ENCODE results near the gene ARSG. TPM values are rescaled to one million over a fixed set of nuclear protein-coding genes. Genes with fewer than 3 reads are reported as not detected.

Gene ARSG
- total and polyA plus RNA-seq, 2 donors (not counting 1 experiment from before 2014, with no cell fraction given), result 5.5 to 18.4 TPM

DNA sequence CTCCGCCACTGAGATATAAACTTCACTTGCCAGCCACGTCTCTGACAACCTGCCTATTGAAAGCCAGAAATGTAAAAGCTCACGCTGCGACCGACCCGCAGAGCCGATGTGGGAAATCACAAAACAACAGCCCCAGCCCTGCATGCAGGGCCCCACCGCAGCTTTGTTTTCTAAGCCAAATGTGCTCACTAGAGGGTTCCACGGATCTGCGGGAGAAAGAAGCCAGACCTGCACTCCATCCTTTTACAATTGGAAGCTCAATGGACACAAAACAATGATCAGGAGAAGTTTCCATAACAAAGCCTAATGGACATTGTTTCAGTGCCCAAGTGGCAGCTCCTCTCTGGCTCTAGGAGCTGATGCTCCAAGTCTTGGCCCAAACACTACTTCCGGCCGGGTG is 132.9 kb downstream of the ARSG start:
- H3K27me3 ChIP-seq (replicated peaks in 1 of 4; ENCODE audit: control extremely low read depth in 1 of 4, control insufficient read depth in 3 of 4, insufficient read depth in 4 of 4, low read length in 3 of 4), result no peaks in the 10 kb centered on the region
- TF ChIP-seq CTCF (IDR thresholded peaks at IDR 0.05), result no peak
- no peak for TF ChIP-seq EZH2 (IDR thresholded peaks at IDR 0.05; ENCODE audit: borderline replicate concordance, insufficient read depth, low read depth, low read length, poor library complexity, severe bottlenecking)
- Mint-ChIP-seq H3K4me3 (no peak overlapping the region), H3K27me3 (no peaks in the 10 kb centered on the region), H3K9me3 (ENCODE audit: insufficient read depth) (no peaks in the 10 kb centered on the region), H3K4me1 (no peaks in the 10 kb centered on the region), H3K27ac (no peak overlapping the region)
- no peak overlapping the region for H3K9ac ChIP-seq (ENCODE audit: low read length)
- intact Hi-C loops (cut with micrococcal nuclease), result no loop called here
- H3K36me3 ChIP-seq (replicated peaks in 1 of 2; ENCODE audit: control extremely low read depth in 1 of 2, control insufficient read depth in 1 of 2, extremely low read depth in 1 of 2, insufficient read depth in 2 of 2, low read length in 1 of 2), result no peaks in the 10 kb centered on the region
- no peaks in the 10 kb centered on the region for H4K20me1 ChIP-seq (ENCODE audit: control insufficient read depth, insufficient read depth, low read length, poor library complexity, severe bottlenecking)
- 100% methylated on average over 6 of the region's 12 CpGs for WGBS (ENCODE audit: insufficient coverage)
- H2AFZ ChIP-seq (ENCODE audit: insufficient read depth, low read depth, low read length, poor library complexity, severe bottlenecking), result no peak overlapping the region
- ChIA-PET POLR2A (no interaction called here), CTCF (interaction anchor here (3.5 kb wide), 1 partner anchor 12 kb away, joined by 9 read pairs; no protein-coding TSS in a partner anchor)
- H3K27ac ChIP-seq (ENCODE audit: low read length in 2 of 2), result no peak overlapping the region
- no peak for ATAC-seq (ENCODE audit: low read depth)
- no peak overlapping the region for H3K4me2 ChIP-seq (replicated peaks; ENCODE audit: low read depth, low read length, poor library complexity, severe bottlenecking)
- H3K4me3 ChIP-seq (ENCODE audit: control extremely low read depth in 1 of 5, extremely low read depth in 1 of 5, insufficient read depth in 1 of 5, low read depth in 2 of 5, low read length in 4 of 5), result no peak overlapping the region
- no peaks in the 10 kb centered on the region for H3K79me2 ChIP-seq (ENCODE audit: control insufficient read depth, insufficient read depth, low read length)
- H3K9me3 ChIP-seq (ENCODE audit: control extremely low read depth in 1 of 3, control insufficient read depth in 2 of 3, insufficient read depth in 1 of 3, low read length in 2 of 3), result no peaks in the 10 kb centered on the region
- DNase-seq, result no peak
- H3K4me1 ChIP-seq (ENCODE audit: control insufficient read depth in 2 of 2, insufficient read depth in 2 of 2, low read length in 2 of 2), result no peaks in the 10 kb centered on the region

GRCh38 chr17:68424861-68425260 is 133.6 kb downstream of the ARSG start:
- no peak overlapping the region for H3K4me3 Mint-ChIP-seq
- DNase-seq (no peak), ATAC-seq (ENCODE audit: low read depth) (no peak)
- intact Hi-C loops (cut with micrococcal nuclease), result no loop called here
- H3K27me3 Mint-ChIP-seq, result no peaks in the 10 kb centered on the region
- Histone ChIP-seq H3K79me2 (ENCODE audit: control insufficient read depth, insufficient read depth, low read length) (no peaks in the 10 kb centered on the region), H3K4me2 (replicated peaks; ENCODE audit: low read depth, low read length, poor library complexity, severe bottlenecking) (no peak overlapping the region), H4K20me1 (ENCODE audit: control insufficient read depth, insufficient read depth, low read length, poor library complexity, severe bottlenecking) (no peaks in the 10 kb centered on the region), H3K27ac (ENCODE audit: low read length in 2 of 2) (no peak overlapping the region), H3K4me1 (ENCODE audit: control insufficient read depth in 2 of 2, insufficient read depth in 2 of 2, low read length in 2 of 2) (no peaks in the 10 kb centered on the region), H2AFZ (ENCODE audit: insufficient read depth, low read depth, low read length, poor library complexity, severe bottlenecking) (no peak overlapping the region), H3K9me3 (ENCODE audit: control extremely low read depth in 1 of 3, control insufficient read depth in 2 of 3, insufficient read depth in 1 of 3, low read length in 2 of 3) (no peaks in the 10 kb centered on the region), H3K36me3 (replicated peaks in 1 of 2; ENCODE audit: control extremely low read depth in 1 of 2, control insufficient read depth in 1 of 2, extremely low read depth in 1 of 2, insufficient read depth in 2 of 2, low read length in 1 of 2) (no peaks in the 10 kb centered on the region), H3K9ac (ENCODE audit: low read length) (no peak overlapping the region), H3K4me3 (ENCODE audit: control extremely low read depth in 1 of 5, extremely low read depth in 1 of 5, insufficient read depth in 1 of 5, low read depth in 2 of 5, low read length in 4 of 5) (no peak overlapping the region), H3K27me3 (replicated peaks in 1 of 4; ENCODE audit: control extremely low read depth in 1 of 4, control insufficient read depth in 3 of 4, insufficient read depth in 4 of 4, low read length in 3 of 4) (no peaks in the 10 kb centered on the region)
- POLR2A ChIA-PET, result interaction anchor here (0.5 kb wide), 1 partner anchor 53 kb away, joined by 4 read pairs; no protein-coding TSS in a partner anchor
- H3K4me1 Mint-ChIP-seq, result no peaks in the 10 kb centered on the region
- CTCF ChIA-PET, result interaction anchor here (0.7 to 3.5 kb wide), 3 partner anchors 11 to 247 kb away, joined by 3 to 9 read pairs (median 4); no protein-coding TSS in a partner anchor
- no peak overlapping the region for H3K27ac Mint-ChIP-seq
- WGBS (ENCODE audit: insufficient coverage), result 95% methylated on average over 4 of the region's 6 CpGs
- TF ChIP-seq EZH2 (IDR thresholded peaks at IDR 0.05; ENCODE audit: borderline replicate concordance, insufficient read depth, low read depth, low read length, poor library complexity, severe bottlenecking), result no peak
- TF ChIP-seq CTCF (IDR thresholded peaks at IDR 0.05), result no peak
- no peaks in the 10 kb centered on the region for H3K9me3 Mint-ChIP-seq (ENCODE audit: insufficient read depth)

Measured in B cell (primary cell).